A549 (cell line): Measurements from ENCODE around the gene PIANP. TPM values are rescaled to one million over a fixed set of nuclear protein-coding genes. Genes with fewer than 3 reads are reported as not detected.

Source experiments
- ATAC-seq, 2 experiments: fragments of 200-7000 bp in 1 of 2; fragments of >200 bp in 1 of 2; cut with Nextera tagmentation in 1 of 2; cut with Tn5 transposase in 1 of 2; 3 replicates each; pipeline versions ENCODE4 v1.8.0 to v1.9.1; 2018 to 2020; ENCODE audit warnings: mild to moderate bottlenecking in 1 of 2, moderate library complexity in 1 of 2
- CTCF ChIA-PET: fragments of 300-600 bp; sonication (Branson Sonifier 250); formaldehyde crosslinking; extraction: SDS; loops from one replicate; lab custom pipeline; 2021; ENCODE audit warnings: antibody characterized with exemption, inconsistent platforms; lab: Yijun Ruan, JAX
- POLR2A ChIA-PET: fragments of 350-600 bp; formaldehyde crosslinking; extraction: SDS; loops from one replicate; lab custom pipeline; 2021; ENCODE audit warnings: antibody characterized with exemption, inconsistent platforms; lab: Yijun Ruan, JAX
- DNase-seq, 2 experiments: peaks; one replicate each; pipeline versions ENCODE4 v3.0.0 to v3.0.0-alpha.2; 2011 to 2016; ENCODE audit warnings: low read depth in 1 of 2, low spot score in 1 of 2
- FAIRE-seq: peaks from 2 replicates; lab custom pipeline; 2011; peaks lifted over from hg19 to GRCh38; lab: Jason Lieb, UNC
- H3K27ac ChIP-seq, 2 experiments: fragments of >200 bp; sonication (Bioruptor Twin); formaldehyde crosslinking; 3 replicates each; pipeline ENCODE4 v1.5.1; 2016 to 2017
- H3K4me1 ChIP-seq: fragments of >200 bp; sonication (Bioruptor Twin); formaldehyde crosslinking; 3 replicates; pipeline ENCODE4 v1.6.1; 2016
- H3K4me2 ChIP-seq: fragments of >200 bp; sonication (Bioruptor Twin); formaldehyde crosslinking; 3 replicates; pipeline ENCODE4 v1.6.1; 2016
- H3K4me3 ChIP-seq: fragments of >200 bp; sonication (Bioruptor Twin); formaldehyde crosslinking; 3 replicates; pipeline ENCODE4 v1.5.1; 2016
- H3K9me3 ChIP-seq: fragments of >200 bp; sonication (Bioruptor Twin); formaldehyde crosslinking; 3 replicates; pipeline ENCODE4 v1.6.1; 2016
- BCL3 ChIP-seq: fragments of >200 bp; sonication (Bioruptor Twin); formaldehyde crosslinking; IDR thresholded peaks from 3 replicates; pipeline ENCODE4 v1.6.1; 2016
- CHD2 ChIP-seq: fragments of 150-350 bp; IDR thresholded peaks from 2 replicates; pipeline ENCODE4 v1.6.1; 2014; ENCODE audit warnings: low read length; ENCODE audit not compliant: partially characterized antibody
- EHMT2 ChIP-seq: fragments of 200-600 bp; sonication (generic); IDR thresholded peaks from 2 replicates; pipeline ENCODE4 v1.6.1; 2016; ENCODE audit warnings: antibody characterized with exemption, low read depth, mild to moderate bottlenecking, moderate library complexity
- FOSB ChIP-seq: fragments of 250-450 bp; sonication (Bioruptor Pico); IDR thresholded peaks from 2 replicates; pipeline ENCODE4 v1.5.0; 2020; ENCODE audit warnings: mild to moderate bottlenecking, moderate library complexity
- FOSL2 ChIP-seq, 2 experiments: fragments of 450-650 bp in 1 of 2; fragments of >200 bp in 1 of 2; sonication (Bioruptor Twin) in 1 of 2; formaldehyde crosslinking; IDR thresholded peaks; 2 replicates each; pipeline versions ENCODE4 v1.5.0 to v1.6.1; 2016 to 2020; ENCODE audit warnings: mild to moderate bottlenecking in 1 of 2, moderate library complexity in 1 of 2
- GATA3 ChIP-seq: IDR thresholded peaks from 2 replicates; pipeline ENCODE4 v1.6.1; 2012; ENCODE audit warnings: borderline replicate concordance
- HES2 ChIP-seq: fragments of >200 bp; sonication (Bioruptor Twin); formaldehyde crosslinking; IDR thresholded peaks from 2 replicates; pipeline ENCODE4 v1.6.1; 2016
- HOXA7 ChIP-seq: fragments of 250-450 bp; sonication (Bioruptor Pico); IDR thresholded peaks from 2 replicates; pipeline ENCODE4 v1.5.0; 2020; ENCODE audit warnings: mild to moderate bottlenecking, moderate library complexity
- MAZ ChIP-seq: fragments of 150-350 bp; IDR thresholded peaks from 2 replicates; pipeline ENCODE4 v1.6.1; 2014; ENCODE audit warnings: antibody characterized with exemption, low read depth, low read length, borderline replicate concordance
- MYC ChIP-seq: IDR thresholded peaks from 2 replicates; pipeline ENCODE4 v1.6.1; 2012; ENCODE audit warnings: mild to moderate bottlenecking, inconsistent platforms, low read length, improper control_type of control experiment, borderline replicate concordance
- NPAS2 ChIP-seq: fragments of 250-450 bp; sonication (Bioruptor Pico); IDR thresholded peaks from 2 replicates; pipeline ENCODE4 v1.8.0; 2022; ENCODE audit warnings: mild to moderate bottlenecking, moderate library complexity, borderline replicate concordance
- PHF8 ChIP-seq: fragments of 200-600 bp; sonication (generic); IDR thresholded peaks from 2 replicates; pipeline ENCODE4 v1.6.1; 2016; ENCODE audit warnings: low read depth, mild to moderate bottlenecking, antibody characterized with exemption, moderate library complexity, borderline replicate concordance
- POLR2A ChIP-seq: IDR thresholded peaks from 2 replicates; pipeline ENCODE4 v1.6.1; 2012; ENCODE audit warnings: mild to moderate bottlenecking, low read length
- POLR2AphosphoS2 ChIP-seq: conservative IDR thresholded peaks from 2 replicates; pipeline ENCODE4 v1.6.1; 2012; ENCODE audit warnings: low read length, improper control_type of control experiment, inconsistent platforms
- RAD21 ChIP-seq, 2 experiments: fragments of >200 bp in 1 of 2; sonication (Bioruptor Twin) in 1 of 2; formaldehyde crosslinking in 1 of 2; IDR thresholded peaks in 1 of 2; conservative IDR thresholded peaks in 1 of 2; 2 replicates in 1 of 2; 3 replicates in 1 of 2; pipeline ENCODE4 v1.6.1; 2012 to 2018; ENCODE audit warnings: inconsistent platforms in 1 of 2
- RCOR1 ChIP-seq: fragments of 150-350 bp; IDR thresholded peaks from 2 replicates; pipeline ENCODE4 v1.6.1; 2014; ENCODE audit warnings: antibody characterized with exemption, low read length, low read depth
- REST ChIP-seq: fragments of 200-600 bp; sonication (generic); IDR thresholded peaks from 2 replicates; pipeline ENCODE4 v1.6.1; 2016; ENCODE audit warnings: antibody characterized with exemption, mild to moderate bottlenecking, moderate library complexity
- TFCP2L1 ChIP-seq: fragments of 250-450 bp; sonication (Bioruptor Pico); IDR thresholded peaks from 2 replicates; pipeline ENCODE4 v1.5.0; 2021; ENCODE audit warnings: mild to moderate bottlenecking
- TP53 ChIP-seq: fragments of 250-450 bp; sonication (Bioruptor Pico); IDR thresholded peaks from 2 replicates; pipeline ENCODE4 v1.5.0; 2021; ENCODE audit warnings: mild to moderate bottlenecking, moderate library complexity
- ZC3H11A ChIP-seq: fragments of 450-650 bp; IDR thresholded peaks from 2 replicates; pipeline ENCODE4 v1.6.1; 2014; ENCODE audit warnings: antibody characterized with exemption, mild to moderate bottlenecking
- ZNF302 ChIP-seq: fragments of 250-450 bp; sonication (Bioruptor Pico); IDR thresholded peaks from 2 replicates; pipeline ENCODE4 v1.9.0; 2021; ENCODE audit warnings: inconsistent platforms, mild to moderate bottlenecking, moderate library complexity
- WGBS: methylation state at CpG from one replicate; pipeline ENCODE4 v1.1.6; 2017; ENCODE audit errors: missing lambda C conversion rate; 5-methylcytosine and 5-hydroxymethylcytosine counted together
- polyA plus RNA-seq, 4 experiments: library from polyadenylated mRNA; depleted of rRNA in 3 of 4; stranded (reverse); fragments of >200 nt; fragmentation: RNase III in 1 of 4; extraction: RNeasy Plus Mini Kit Qiagen cat#74134 plus additional on column Dnase treatment in 1 of 4; gene quantifications; 2 replicates in 3 of 4; 3 replicates in 1 of 4; pipeline ENCODE4 v1.2.3, GENCODE V29; 2011 to 2017
- TF ChIP-seq, protein P1 (sequence below): IDR thresholded peaks from 2 replicates; pipeline ENCODE4 v1.6.1; 2012
- TF ChIP-seq, protein P2 (sequence below): IDR thresholded peaks from 2 replicates; pipeline ENCODE4 v1.6.1; 2012
- TF ChIP-seq, protein P3 (sequence below): fragments of 450-650 bp; IDR thresholded peaks from 2 replicates; pipeline ENCODE4 v1.6.1; 2014; ENCODE audit warnings: antibody characterized with exemption

The PIANP gene
- polyA plus RNA-seq, 2 of the 4 experiments (the other 2 are of a cell fraction), result 0.10 to 0.56 TPM

- TF ChIP-seq PHF8, result peak; percentile 80
- peak; percentile 48; the same call in 2 of the 3 replicates for TF ChIP-seq BCL3
- peak; percentile 89; the same call in 1 of the 2 replicates for TF ChIP-seq TFCP2L1 (CRISPR knock-in tag)
- TF ChIP-seq CHD2, result peak; percentile 77
- no peak for TF ChIP-seq ZNF302 (CRISPR knock-in tag)
- no peak for TF ChIP-seq HES2
- TF ChIP-seq TP53, result peak; percentile 82; the same call in 1 of the 2 replicates
- 0 out of 5 replicates have a peak, but pooled peaks of 1 of the 2 experiments have one; percentile 13 for TF ChIP-seq RAD21 (conservative IDR thresholded peaks at IDR 0.05 in 1 of 2, IDR thresholded peaks at IDR 0.05 in 1 of 2)
- no peak for TF ChIP-seq POLR2AphosphoS2
- TF ChIP-seq MAZ, result peak; percentile 96
- no peak for TF ChIP-seq FOSL2 (IDR thresholded peaks at IDR 0.05)
- peak; percentile 42 for TF ChIP-seq FOSL2 (CRISPR knock-in tag; IDR thresholded peaks at IDR 0.05)
- TF ChIP-seq, protein P1, sequence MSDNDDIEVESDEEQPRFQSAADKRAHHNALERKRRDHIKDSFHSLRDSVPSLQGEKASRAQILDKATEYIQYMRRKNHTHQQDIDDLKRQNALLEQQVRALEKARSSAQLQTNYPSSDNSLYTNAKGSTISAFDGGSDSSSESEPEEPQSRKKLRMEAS, result peak; percentile 91
- TF ChIP-seq, protein P2, sequence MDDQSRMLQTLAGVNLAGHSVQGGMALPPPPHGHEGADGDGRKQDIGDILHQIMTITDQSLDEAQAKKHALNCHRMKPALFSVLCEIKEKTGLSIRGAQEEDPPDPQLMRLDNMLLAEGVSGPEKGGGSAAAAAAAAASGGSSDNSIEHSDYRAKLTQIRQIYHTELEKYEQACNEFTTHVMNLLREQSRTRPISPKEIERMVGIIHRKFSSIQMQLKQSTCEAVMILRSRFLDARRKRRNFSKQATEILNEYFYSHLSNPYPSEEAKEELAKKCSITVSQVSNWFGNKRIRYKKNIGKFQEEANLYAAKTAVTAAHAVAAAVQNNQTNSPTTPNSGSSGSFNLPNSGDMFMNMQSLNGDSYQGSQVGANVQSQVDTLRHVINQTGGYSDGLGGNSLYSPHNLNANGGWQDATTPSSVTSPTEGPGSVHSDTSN, result peak; percentile 80
- peak; percentile 68 for TF ChIP-seq REST
- TF ChIP-seq RCOR1, result no peak
- TF ChIP-seq, protein P3, sequence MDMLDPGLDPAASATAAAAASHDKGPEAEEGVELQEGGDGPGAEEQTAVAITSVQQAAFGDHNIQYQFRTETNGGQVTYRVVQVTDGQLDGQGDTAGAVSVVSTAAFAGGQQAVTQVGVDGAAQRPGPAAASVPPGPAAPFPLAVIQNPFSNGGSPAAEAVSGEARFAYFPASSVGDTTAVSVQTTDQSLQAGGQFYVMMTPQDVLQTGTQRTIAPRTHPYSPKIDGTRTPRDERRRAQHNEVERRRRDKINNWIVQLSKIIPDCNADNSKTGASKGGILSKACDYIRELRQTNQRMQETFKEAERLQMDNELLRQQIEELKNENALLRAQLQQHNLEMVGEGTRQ, result no peak
- TF ChIP-seq HOXA7, result no peak
Measured at GRCh38 chr12:6688999-6689882, 11.4 kb downstream of the PIANP start, which contains the start of gene ZNF384 (continued).

- Histone ChIP-seq H3K4me2 (peak overlapping the region; percentile 96), H3K4me3 (peak overlapping the region; percentile 94), H3K9me3 (no peaks in the 10 kb centered on the region), H3K4me1 (peaks cover 18% of the 10 kb centered on the region; the same call in 2 of the 3 replicates), H3K27ac (peak overlapping the region; percentile 98 to 100)
- 3% methylated on average over 10 of the region's 13 CpGs for WGBS
- ChIA-PET CTCF (interaction anchor here (1.3 to 2.6 kb wide), 8 partner anchors 10 to 181 kb away, joined by 5 to 13 read pairs (median 6); partner anchors contain the start of genes COPS7A and MLF2), POLR2A (interaction anchor here (0.5 to 2.1 kb wide), 19 partner anchors 9 to 336 kb away, joined by 4 to 86 read pairs (median 7); partner anchors contain the start of genes CDCA3, COPS7A, GAPDH and MLF2)
- DNase-seq (peak in 1 of 2 experiments; percentile 92), FAIRE-seq (no peak), ATAC-seq (peak in 1 of 2 experiments; percentile 7; a peak in 4 of 6 replicates)
- TF ChIP-seq MYC, result no peak
- TF ChIP-seq EHMT2, result no peak
- TF ChIP-seq RCOR1, result no peak
- no peak for TF ChIP-seq GATA3
- no peak for TF ChIP-seq ZC3H11A
- TF ChIP-seq HOXA7, result no peak
- no peak for TF ChIP-seq NPAS2 (CRISPR knock-in tag)
- no peak for TF ChIP-seq POLR2AphosphoS2
- TF ChIP-seq FOSL2 (IDR thresholded peaks at IDR 0.05), result no peak
- peak; percentile 18; the same call in 1 of the 2 replicates for TF ChIP-seq FOSL2 (CRISPR knock-in tag; IDR thresholded peaks at IDR 0.05)
- peak; percentile 47 for TF ChIP-seq POLR2A
- TF ChIP-seq TFCP2L1 (CRISPR knock-in tag), result 0 out of 2 replicates have a peak, but pooled peaks have one; percentile 61
- TF ChIP-seq FOSB (CRISPR knock-in tag), result peak; percentile 62; the same call in 1 of the 2 replicates
- TF ChIP-seq, protein P2, result no peak
- no peak for TF ChIP-seq RAD21 (conservative IDR thresholded peaks at IDR 0.05 in 1 of 2, IDR thresholded peaks at IDR 0.05 in 1 of 2)
- TF ChIP-seq TP53, result no peak
Measured at GRCh38 chr12:6688543-6688998, 12.0 kb downstream of the PIANP start.
